NCI-H187 treated with DMSO at 0.1 percent for 48 hours (cell line): Measurements from ENCODE around the gene PLPP7.
"Not testable (repeated sequence)": the region's sequence is repeated elsewhere in the genome, so short reads cannot be mapped to it uniquely, and the experiment has no call there.

Source experiments
- DNase-seq: peaks from one replicate; lab custom pipeline; 2025; lab: John Stamatoyannopoulos, UW

The PLPP7 gene

DNA sequence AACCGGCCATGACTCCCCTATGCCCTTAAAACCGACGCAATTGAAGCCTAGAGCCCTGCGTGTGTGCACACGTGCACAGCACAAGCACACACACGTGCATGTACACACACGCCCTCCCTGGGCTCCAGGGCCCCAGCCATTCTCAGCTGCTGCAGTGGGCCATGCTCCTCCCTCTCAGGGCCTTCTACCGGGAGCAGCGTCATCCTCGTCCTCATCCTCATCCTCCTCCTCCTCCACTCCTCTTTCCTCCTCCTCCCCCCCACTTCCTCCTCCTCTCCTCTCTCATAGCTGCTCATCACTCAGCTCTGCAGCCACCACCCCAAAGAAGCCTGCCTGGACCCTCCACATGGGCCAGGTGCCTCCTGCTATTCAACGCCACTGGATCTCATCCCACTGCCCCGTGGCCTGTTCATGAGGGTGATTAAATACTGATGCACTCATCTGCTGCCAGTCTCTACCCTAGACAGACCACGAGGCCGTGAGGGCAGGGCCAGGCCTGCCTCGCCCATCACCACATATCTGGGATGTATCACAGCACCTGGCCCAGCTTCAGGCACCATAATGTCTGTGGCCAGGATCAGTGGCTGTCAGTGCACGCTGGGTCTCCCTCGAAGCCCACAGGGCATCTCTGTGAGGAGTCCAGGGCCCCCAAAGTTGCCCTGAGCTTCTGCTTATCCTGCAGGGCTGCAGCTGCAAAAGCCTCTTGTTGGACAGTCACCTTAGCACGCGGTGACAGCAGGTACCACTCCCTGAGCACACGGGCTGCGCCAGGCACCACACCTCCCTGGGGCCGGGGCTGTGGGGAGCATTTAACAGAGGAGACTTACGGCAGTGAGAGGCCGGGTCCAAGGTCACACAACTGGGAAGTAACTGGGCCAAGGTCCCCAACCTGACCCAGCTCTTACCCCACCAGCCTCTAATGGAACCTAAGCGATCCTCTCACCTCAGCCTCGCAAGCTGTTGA is 23.0 kb upstream of the PLPP7 start:
- no peak for DNase-seq

DNA sequence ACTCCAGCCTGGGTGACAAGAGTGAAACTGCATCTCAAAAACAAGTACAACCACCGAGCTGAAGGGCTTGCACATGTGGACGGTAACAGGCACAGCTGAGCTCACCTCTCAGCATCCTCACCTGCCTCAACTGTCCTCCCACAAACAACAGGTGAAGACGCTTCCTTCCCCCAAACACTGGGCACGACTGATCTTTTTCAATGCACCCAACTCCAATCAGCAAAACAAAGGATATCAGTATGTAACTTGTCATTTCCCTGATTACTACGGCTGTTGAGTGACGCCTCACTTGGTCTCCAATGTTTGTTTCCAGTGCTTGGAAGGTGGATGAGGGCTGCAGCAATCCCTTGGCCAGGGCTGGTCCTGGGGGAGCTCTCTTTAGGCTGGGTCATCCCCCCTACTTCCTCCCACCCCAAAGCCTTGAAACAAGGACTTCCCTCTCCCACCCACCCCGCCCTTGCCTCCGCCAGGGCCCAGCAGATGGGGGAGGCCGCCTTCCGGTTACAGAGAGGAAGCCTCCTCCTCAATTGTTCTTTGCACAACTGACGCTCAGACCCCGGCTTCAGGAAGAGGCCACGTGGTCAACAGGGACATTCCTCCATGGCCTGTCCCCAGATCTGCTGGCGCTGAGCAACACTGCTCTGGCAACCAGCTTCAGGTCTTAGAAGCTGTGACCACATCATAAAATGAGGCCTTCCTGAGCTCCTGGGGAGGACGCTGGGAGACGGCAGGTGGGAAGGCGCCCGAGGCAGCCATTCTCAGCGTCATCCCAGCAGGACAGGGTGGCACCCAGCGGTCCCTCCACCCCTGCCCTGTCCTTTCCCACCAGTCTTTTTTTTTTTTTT is 19.1 kb upstream of the PLPP7 start:
- DNase-seq, result no peak

DNA sequence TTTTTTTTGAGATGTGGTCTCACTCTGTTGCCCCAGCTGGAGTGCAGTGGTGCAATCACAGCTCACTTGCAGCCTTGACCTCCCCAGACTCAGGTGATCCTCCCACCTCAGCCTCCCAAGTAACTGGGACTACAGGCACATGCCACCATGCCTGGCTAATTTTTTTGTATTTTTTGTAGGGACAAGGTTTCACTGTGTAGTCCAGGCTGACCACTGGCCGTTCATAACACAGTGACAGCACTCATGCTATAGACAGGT is 18.6 kb upstream of the PLPP7 start:
- not testable (repeated sequence) for DNase-seq

DNA sequence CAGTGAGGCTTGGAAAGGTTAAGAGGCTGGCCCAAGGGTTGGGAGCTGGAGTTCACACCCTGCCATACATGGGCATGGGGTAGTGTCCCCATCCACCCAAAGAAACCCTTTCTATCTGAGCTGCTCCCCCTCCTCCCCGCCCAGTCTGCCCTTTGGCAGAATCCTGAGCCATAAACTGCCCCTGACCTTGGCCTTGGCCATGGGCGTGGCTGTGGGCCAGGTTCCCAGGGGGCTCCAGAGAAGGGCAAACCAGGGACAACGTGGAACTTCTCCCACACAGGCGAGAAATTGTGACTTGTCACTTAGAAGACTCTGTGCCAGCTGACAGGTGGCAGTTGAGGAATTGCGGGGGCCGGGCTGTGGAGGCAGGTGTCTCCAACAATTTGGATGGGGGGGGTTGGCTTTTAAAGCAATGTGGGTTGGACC is 18.0 kb upstream of the PLPP7 start:
- DNase-seq, result no peak

DNA sequence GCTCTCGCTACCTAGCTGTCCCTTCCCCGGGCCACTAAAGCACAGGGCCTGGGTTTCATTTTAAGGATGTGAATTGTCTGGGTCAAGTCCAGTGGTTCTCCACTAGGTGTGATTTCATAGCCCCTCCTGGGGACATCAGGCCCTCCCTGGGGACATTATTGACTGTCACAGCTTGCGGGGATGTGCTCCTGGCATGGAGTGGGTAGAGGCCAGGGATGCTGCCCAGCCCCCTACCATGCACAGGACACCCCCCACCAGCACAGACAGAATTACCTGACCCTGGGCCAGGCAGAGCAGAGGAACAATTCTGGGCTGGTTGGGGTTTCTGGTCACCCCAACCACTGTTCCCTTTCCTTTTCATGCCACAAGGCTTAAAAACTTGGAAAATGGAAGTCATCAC is 17.3 kb upstream of the PLPP7 start:
- DNase-seq, result no peak

DNA sequence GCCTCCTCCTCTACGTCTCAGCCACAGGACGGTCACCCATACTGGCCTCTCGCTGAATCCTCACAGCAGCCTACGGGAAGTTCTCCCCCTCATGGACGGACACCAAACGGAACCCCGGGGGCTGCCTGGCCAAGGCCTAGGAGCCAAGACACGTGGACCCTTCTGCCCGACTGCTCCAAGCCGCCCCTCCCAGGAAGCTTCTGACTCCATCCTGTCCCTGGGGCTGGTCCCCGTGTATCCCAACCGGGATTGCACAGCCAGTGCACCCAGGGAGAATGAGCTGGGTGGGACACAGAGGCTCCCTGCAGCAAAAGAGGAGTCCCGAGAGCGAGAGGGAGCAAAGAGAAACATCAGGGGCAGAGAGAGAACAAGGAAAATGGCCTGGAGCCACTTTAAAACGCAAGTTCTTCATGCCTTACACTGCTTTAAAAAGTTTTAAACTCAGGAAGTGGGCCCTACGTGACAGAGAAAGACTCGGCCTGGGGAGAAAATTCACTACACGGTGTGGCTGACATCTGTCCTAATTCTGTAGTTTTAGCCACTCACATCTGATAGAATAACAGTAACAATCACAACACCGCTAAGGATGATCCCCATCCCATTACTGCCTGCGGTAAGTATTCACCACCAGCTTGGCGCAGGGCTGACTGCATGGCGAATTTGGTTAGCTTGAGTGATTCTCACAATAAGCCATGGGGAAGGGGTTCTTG is 16.2 kb upstream of the PLPP7 start:
- no peak for DNase-seq

DNA sequence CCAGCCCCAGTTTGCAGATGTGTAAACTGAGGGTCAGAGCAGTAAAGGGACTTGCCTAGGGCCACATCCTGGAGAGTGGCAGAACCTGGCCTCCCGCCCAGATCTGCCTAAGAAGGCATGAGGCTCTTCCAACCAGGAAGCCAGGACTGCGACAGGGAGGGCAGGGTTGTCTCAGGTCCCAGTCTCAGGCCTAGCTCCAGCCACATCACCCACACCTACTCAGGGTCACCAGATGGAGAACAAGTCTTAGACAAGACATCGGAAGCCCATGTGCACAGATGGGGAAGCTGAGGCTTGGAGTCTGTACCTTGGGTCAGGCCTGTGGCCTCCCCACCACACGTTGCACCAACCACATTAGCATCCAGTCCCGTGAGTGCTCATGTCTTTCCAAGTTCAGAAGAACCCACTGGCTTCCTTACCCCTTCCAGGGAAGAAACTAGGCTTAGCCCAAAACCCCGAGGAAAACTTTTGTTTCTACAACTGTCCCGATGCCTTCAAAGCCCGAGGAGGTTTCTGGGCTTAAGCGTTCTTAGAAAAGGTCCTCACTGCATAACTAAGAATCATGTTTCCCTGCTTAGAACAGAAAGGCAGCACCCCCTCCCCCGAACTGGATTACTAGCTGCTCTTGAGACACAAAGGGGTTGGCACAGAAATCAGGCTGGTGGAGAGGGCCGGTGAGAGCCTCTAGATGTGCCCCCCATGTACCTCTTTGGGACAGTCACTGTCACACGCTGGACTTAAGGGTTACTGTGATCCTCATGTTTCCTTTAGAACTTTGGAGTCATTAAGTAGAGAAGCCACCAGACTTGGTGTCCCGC is 15.5 kb upstream of the PLPP7 start:
- no peak for DNase-seq

DNA sequence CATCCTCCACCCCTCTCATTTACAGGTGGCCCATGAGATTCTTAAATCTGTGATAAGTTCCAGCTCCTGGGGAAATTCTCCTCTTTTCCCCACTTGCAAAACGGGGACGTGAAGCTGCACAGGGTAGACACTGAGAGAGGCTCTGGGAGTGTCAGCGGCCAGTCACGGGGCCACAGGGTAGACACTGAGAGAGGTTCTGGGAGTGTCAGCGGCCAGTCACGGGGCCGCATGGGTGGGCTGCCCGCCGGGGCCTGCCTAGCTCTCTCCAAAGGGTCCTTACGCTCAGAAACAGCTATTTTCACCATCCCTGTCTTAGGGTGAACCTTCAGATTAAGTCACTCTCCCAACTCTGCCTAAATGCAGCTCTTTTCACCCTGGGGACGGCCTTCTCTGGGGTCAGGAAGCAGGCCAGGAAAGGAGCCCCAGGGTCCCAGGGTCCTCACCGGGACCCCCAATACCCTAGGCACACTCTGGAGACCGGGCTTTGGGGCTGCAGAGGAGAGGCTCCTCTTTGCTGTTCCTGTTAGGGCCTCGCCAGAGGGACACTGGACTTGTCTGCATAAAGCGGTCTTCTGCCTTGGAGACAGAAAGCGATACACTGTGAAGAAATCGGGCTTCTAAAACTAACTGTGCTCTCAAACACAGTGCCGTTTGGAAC is 14.7 kb upstream of the PLPP7 start:
- no peak for DNase-seq

DNA sequence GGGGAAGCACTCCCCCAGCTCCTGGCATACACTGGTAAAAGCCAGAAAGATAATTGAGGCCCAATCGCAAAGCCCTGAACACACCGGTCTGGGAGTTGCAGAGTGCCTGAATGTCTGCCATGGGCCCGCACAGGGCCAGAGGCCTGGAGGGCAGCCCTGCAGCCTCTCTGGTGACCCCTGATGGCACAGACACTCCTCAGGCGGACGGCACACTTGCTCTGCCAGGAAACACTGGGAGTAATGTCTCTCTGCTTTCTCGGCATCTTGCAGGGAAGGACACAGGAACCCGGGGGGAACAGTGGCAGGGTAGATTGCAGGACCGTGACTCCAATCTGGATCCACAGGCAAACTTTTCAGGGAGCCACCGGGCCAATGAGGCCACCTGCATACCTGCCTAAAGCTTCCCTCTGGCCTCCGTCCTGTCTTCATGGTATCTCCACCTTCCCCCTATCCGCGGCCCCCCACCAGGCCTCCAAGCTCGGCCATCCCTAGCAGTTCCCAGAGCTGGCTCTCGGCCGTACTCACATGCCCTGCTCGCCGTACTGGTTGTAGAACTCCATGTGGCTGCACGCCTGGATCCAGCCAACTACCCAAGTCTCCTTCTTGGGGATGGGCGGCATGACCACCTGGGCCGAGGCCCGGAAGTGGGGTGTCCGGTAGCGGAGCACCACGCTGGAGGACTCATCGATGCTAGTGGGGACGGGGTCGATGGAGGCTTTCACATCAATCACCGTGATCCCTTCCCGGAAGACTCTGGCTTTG is 14.0 kb upstream of the PLPP7 start:
- DNase-seq, result no peak

DNA sequence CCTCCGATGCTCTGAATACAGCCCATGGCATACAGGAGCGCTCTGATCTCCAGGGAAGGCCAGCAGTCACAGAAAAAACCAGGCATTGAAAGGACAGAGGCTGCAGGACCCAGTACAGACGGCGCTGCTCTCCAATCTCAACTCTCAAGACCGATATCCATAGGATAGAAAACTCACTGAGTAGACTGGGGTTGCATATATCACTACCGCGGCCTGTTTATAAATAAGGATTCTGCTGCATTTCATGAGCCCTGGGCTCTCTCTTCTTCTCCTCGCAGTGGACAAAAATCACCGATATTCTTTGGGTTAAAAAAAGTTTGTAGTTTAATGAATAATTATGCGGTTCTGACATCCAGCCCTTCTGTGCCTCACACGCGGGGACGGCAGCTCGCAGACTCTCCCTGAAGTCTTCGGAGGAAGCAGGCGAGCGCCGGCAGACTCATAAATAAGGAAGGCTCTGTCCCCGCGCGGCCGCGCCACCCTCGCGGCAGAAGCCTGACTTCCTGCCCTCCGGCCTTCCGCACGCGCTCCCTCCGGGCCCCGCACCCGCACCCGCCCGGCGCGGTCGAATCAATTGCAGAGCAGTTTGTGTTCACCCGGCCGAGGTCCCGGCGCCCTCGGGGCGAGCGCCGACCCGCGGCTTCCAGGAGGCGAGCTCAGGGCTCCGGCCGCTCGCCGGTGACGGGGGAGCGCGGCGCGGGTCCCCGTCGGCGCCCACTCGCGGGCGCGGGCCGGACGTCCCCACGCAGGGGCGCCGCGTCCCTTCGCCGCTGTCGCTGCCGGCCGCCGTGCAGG is 13.2 kb upstream of the PLPP7 start, which contains the start of gene FAM78A:
Gene FAM78A, minus strand, starts transcription at position 417 of the 795 bp plus-strand sequence. Its CDS starts 331 bp downstream, at position 86.
- DNase-seq, result no peak

DNA sequence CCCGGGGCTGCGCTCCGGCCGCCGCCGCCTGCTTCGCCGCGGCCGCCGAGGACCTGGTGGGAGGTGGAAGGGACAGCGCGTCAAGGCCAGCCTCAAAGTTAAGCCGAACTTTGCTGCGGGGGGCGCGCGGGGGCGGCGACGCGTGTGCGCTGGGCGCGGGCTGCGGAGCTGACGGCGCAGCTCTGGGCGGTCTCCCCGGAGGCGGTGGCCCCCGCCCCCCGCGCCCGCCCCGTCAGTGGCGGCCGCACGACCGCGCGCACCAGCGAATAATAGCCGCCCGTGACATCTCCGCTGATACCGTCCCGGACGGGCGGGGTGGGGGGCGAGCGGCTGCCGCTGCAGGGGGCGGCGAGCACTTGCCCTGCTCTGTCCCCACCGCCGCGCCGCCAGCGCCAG is 12.6 kb upstream of the PLPP7 start:
- DNase-seq, result no peak

DNA sequence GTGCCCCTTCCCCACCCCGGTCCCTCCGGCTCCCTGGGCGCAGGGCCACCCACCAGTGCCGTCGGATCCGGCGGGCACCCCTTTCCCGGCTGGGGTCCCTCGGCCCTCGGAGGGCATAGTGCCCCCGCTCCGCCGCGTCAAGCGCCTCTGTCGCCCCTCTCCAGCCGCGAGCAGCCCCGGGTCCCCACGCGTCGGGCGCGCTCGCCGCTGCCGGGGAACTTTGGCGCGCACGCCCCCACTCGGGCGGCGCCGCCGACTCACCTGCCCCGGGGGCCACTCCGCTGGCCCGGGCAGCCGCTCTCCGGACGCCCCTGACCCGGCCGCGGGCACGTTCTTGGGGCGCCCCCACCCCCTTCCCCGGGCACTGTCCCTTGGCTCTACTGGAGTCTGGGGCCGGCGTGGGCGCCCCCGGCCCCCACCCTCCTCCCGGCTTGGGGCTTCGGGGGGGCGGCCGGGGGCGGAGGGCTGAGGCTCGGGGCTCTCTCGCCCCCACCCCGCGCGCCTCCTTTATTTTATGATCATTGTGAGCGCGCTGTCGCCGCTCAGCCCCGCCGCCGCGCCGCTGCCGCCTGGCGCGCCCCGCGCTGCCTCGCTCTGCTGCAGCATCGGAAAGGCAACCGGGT is 12.1 kb upstream of the PLPP7 start:
- no peak for DNase-seq

DNA sequence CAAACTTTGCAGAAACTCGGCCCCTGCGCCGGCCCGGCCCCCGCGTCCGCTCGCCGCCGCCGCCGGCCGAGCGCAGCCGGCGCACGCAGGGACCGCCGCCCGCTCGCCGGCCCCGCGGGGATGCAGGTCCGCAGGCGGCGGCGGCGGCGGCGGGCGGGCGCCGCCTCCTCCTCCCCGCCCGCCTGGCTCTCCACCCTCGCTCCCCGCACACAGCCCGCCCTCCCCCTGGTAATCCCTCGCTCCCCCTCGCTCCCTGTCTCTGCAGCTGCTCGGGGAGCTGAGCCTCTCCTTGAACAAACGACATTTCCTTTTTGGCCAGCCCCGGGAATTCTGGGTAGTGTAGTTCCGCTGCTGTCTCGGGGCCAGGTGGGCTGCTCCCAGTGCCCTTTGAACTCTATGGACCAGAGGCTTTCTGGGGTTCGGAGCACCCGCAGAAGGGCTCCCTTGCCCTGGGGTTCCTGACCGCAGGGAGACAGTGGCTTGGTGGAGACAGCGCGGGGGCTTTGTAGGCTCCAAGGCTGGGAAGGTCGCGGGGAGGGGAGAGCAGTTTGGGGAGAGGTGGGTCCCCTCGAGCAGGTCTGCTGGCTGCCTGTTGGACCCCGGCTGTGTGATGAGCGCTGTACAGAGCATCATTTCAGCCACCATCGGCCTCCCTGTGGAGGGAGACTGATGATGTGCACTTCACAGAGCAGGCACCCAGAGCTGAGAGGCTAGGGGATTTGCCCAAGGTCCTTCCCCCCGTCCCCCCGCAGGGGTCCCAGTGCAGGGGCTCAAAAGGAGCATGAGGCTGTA is 11.4 kb upstream of the PLPP7 start:
- no peak for DNase-seq

DNA sequence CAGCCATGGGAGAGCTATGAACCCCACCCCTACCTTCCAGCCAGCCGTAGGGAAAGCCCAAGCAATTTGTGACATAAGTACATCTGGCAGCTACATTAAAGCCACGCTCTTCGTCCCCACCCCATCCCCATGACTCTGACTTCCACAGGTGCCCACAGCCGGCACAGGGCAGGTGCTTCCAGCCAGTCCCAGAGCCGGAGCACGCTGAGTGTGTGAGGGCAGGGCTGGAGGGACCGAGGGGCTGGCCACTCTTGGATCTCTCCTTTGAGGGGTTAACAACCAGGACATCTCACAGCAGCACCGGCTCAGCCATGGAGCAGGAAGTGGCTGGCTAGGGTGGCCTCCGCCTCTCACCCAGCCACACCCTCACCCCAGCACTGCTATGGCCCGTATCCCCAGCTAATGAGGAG is 10.8 kb upstream of the PLPP7 start:
- DNase-seq, result no peak

DNA sequence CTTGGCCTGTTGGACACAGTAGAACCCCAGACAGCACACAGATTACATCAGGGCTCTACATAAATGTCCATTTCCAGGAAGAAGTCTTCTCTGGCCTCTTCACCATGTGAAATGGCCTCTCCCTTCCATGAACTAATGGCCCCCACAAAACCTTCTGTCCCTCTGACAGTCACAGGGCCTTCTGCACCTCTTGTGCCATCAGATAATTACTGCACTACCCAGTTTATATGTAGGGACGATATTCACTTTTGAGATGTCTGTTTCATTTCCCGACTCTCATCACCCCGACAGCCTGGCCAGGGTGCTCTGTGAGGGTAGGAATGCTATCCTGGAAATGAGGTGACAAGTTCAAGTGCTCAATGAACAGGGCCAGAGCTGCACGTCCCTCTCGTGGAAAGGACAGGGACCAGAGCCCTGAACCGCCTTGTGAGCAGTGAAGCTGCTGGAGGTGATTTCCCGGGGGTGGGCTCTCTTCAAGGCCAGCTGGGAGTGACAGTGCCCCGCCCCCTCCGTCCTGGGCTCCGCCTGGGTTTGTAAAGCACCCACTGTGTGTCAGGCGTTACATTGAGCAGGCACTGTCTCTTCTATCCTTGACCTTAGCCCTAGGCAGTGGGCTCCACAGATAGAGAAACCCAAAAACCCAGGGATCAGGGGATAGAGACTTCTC is 10.2 kb upstream of the PLPP7 start:
- DNase-seq, result no peak

DNA sequence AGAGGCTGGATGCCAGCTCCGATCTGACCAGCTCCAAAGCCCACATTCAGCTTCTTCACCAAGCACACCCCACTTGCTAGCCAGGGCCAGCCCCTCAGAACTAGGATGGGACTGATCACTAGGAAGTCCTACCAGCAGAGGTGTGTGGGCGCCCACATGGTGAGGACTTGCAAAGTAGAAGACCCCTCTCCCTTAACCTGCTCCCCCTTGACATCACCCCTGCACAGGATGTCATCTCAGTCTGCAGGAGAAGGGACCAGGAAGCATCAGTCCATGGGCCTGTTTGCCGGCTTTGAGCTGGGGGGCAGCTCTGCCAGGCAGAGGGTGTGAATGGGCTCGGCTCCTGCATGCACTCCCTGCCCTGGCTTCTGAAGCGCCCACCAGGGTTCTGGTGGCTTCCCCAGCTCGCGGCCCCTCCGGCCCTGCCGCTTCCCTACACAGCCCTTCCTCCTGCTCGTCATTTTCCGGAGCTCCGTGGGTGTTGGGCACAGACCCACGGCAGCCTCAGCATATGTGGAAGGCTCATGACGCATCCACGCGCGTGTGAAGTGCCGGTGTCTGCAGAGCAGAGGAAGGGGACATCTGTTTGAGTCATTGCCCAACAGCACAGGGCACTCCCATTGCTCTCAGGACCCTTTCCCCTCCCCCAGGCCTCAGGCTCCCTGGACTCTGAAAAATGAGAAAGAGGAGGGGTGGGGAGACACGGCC is 9.5 kb upstream of the PLPP7 start:
- DNase-seq, result no peak

DNA sequence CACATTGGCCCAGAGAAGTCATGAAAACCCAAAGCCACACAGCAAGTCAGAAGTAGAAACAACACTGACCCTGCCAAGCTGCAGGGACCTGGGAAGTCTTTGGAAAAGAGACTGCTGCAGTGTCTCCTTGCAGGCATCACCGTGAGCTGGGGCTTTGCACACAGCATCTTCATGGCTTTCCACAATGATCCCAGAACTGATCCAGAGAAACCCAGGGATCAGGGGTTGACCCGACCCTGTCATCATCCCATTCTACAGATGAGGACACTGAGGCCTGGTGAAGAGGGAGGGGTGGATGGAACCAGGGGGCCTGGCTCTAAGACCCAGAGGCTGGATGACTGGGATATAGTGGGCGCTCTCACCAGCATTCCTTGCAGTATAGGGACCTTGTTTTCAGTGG is 8.9 kb upstream of the PLPP7 start:
- no peak for DNase-seq
